ENCODE measurements around the gene LACTB. TPM values are rescaled to one million over a fixed set of nuclear protein-coding genes. Genes with fewer than 3 reads are reported as not detected.

LACTB gene
- total RNA-seq, 1 experiment from 2014 or later = 41.5 TPM

DNA sequence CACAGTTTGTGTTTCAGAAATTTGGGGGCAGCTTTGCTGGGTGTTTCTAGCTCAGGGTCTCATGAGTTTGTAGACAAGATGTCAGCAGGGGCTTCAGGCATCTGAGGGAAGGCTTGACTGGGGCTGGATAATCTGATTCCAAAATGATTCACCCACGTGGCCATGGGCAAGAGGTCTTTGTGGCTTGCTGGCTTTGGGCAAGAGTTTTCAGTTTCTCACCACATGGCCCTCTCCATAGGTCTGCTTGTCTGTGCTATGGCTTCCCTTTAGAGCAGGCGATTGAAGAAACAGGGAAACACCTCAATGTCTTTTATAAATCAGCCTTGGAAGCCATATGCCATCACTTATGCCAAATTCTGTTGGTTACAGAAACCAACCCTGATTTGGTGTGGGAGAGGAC is 23.8 kb downstream of the LACTB start:
- Histone ChIP-seq H3K9me3 (peaks cover 1% of the 10 kb centered on the region; the same call in 1 of the 2 replicates), H3K27me3 (no peaks in the 10 kb centered on the region), H3K4me3 (no peak overlapping the region), H3K36me3 (peaks cover 22% of the 10 kb centered on the region)
- DNase-seq = no peak

DNA sequence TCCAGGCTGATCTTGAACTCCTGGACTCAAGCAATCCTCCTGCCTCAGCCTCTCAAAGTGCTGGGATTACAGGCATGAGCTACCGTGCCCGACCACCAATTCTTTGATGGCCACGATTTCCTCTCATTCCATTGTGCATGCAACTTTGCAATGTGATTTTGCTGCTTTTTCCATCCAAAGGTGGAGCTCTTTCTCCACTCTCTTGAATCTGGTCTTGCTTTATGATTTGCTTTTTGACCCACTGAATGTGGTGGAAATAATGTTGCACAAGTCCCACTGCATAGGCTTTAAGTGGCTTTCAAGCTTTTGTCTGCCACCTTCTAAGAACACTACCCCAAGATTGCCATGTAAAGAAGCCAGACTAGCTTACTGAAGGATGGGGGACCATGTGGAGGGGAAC is 25.0 kb downstream of the LACTB start:
- H3K9me3 ChIP-seq = peaks cover 1% of the 10 kb centered on the region; the same call in 1 of the 2 replicates
- no peaks in the 10 kb centered on the region for H3K27me3 ChIP-seq
- DNase-seq = no peak
- no peak overlapping the region for H3K4me3 ChIP-seq
- peaks cover 20% of the 10 kb centered on the region for H3K36me3 ChIP-seq

DNA sequence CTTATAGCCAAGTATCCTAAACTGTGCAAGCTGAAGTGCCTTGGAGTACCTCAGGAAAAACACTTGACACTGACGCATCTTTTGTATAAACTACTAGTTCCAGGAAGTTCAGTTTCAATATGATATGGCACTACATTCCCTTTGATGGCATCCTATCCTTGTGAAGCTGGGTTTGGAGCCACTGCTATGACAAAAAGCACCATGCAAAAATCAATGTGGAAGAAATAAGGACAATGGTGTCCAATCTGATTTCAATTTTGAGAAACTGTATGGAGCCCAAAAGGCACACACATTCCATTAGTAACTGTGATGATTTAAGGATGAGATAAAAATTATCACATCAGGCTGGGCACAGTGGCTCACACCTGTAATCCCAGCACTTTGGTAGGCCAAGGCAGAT is 30.0 kb downstream of the LACTB start:
- Histone ChIP-seq H3K27me3 (no peaks in the 10 kb centered on the region), H3K36me3 (peaks cover 33% of the 10 kb centered on the region), H3K9me3 (no peaks in the 10 kb centered on the region), H3K4me3 (no peak overlapping the region)
- DNase-seq = no peak

DNA sequence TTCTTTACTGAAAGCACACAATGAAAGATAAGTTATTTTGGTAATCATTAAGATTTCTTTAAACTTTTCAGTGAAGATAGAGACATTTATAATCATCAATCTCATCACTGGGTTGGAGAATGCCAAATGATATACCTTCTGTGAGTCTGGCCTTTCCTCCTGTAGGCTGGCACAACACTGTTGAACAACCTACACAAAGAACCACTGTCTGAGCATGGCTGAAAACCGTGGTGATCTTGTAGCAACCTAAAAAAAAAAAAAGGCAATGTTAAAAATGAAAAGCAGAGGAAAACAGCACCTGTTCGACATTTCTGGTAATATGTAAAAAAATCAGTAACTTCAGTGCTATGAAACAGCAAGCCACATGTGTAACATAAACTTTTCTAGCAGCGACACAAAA is 33.8 kb downstream of the LACTB start:
- H3K4me3 ChIP-seq = peak overlapping the region; percentile 80
- H3K9me3 ChIP-seq = no peaks in the 10 kb centered on the region
- H3K36me3 ChIP-seq = peaks cover 21% of the 10 kb centered on the region
- no peaks in the 10 kb centered on the region for H3K27me3 ChIP-seq
- DNase-seq = no peak

DNA sequence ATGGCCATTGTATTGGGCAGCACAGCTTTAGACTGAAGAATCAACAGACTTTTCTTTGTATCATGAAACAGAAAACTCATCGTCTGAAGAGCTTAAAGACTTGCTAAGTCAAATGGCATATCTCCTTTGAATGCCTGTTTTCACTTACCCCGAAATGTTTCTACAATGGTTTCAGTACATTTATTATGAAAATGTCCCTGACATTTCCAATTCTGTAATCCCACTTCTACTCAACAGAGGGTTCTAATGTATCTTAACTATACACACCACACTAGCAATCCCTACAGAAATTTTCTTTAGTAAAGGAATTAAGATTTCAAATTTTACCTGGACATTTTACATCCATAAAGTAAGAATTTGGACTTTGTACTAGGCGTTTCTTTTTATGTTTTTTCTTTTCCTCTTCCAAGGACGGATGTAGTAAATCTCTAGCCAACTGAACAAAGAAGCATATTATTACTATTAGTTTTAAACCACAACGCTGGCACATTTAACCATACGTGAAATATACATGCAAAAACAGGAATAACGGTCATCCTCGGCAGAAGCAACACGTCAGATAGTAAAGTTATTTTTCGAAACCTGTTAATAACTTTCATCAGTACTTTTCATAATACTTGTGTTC is 34.5 kb downstream of the LACTB start:
- H3K36me3 ChIP-seq = peaks cover 21% of the 10 kb centered on the region
- no peaks in the 10 kb centered on the region for H3K27me3 ChIP-seq
- no peak for DNase-seq
- no peaks in the 10 kb centered on the region for H3K9me3 ChIP-seq
- peak overlapping the region; percentile 80 for H3K4me3 ChIP-seq

DNA sequence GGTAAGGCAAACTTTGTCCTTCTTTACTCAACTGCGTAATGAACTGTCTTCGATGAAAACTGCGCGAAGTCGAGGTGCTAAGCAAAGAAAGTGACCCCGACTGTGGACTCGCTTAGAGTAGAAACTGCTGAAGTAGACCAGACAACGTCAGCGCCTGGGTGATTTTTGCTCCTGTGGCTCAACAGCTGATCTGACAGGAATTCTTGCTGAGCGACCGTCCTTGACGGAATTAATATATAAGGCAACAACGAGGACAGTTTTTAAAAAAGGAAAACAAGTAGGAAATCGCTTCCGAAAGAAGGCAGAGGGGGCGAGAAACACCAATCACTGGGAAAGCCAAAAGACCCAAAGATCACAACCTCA is 35.1 kb downstream of the LACTB start:
- Histone ChIP-seq H3K9me3 (no peaks in the 10 kb centered on the region), H3K4me3 (peak overlapping the region; percentile 80), H3K36me3 (peaks cover 21% of the 10 kb centered on the region), H3K27me3 (no peaks in the 10 kb centered on the region)
- DNase-seq = peak; percentile 23

DNA sequence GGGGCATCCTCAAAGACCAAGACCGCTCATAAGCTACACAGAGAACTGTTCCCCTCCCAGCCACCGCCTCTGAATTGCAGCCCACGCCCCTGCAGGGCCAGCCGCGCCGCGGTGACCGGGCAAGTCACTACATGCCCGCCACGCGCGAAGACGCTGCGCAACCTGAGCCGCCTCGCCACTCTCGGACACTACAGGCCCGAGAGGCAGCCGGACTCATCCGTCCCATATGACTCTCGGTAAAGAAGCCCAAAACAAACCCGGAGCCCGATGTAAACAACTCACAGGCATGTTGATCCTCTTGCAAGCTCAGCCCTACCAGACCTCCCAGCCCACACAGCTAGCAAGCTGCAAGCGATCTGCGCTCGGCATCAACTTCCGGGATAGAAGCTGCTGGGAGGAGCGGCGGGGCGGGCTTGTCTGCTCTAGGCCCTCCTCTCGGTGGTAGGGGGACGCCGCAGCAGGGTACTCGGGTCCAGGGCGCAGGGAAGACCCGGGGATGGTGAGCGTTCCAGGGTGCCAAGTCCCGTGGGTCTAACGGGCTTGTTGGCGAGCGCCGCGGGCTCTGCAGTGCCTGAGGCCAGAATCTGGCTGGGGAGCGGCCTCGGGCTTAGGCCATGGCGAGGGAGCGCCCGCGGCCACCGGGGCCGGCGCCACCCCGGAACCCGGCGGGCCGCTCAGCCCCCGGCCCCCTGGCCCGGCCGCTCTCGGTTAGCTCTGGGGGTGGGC is 35.6 kb downstream of the LACTB start, which contains the start of gene RPS27L:
Gene RPS27L, minus strand, starts transcription at position 360 of the 726 bp plus-strand sequence. Its CDS starts 72 bp downstream, at position 288.
- no peaks in the 10 kb centered on the region for H3K27me3 ChIP-seq
- H3K4me3 ChIP-seq = peak within 1 kb of the TSS; percentile 80
- peaks cover 21% of the 10 kb centered on the region for H3K36me3 ChIP-seq
- no peaks in the 10 kb centered on the region for H3K9me3 ChIP-seq
- DNase-seq = peak; percentile 95

DNA sequence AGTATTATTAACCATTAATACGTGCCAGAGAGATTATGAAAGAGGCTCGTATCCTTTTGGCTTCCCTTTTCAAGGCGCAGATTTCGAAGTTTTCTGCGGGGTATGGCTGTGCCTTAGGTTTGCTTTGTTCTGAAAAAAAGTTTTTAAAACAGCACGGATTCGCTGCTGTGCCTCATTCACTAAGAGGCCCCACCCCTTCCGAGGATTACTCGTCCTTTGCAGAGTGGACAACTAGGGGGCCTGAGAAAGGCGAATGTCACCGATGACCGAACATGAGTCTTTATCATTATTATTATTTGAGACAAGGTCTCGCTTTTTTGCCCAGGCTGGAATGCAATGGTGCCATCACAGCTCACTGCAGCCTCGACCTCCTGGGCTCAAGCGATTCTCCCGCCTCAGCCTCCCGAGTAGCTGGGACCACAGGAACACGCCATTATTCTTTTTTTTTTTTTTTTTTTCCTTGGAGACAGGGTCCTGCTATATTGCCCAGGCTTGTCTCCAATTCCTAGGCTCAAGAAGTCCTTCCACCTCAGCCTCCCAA is 36.3 kb downstream of the LACTB start:
- H3K36me3 ChIP-seq = peaks cover 16% of the 10 kb centered on the region
- peak overlapping the region; percentile 80 for H3K4me3 ChIP-seq
- DNase-seq = peak; percentile 72
- H3K9me3 ChIP-seq = no peaks in the 10 kb centered on the region
- no peaks in the 10 kb centered on the region for H3K27me3 ChIP-seq

DNA sequence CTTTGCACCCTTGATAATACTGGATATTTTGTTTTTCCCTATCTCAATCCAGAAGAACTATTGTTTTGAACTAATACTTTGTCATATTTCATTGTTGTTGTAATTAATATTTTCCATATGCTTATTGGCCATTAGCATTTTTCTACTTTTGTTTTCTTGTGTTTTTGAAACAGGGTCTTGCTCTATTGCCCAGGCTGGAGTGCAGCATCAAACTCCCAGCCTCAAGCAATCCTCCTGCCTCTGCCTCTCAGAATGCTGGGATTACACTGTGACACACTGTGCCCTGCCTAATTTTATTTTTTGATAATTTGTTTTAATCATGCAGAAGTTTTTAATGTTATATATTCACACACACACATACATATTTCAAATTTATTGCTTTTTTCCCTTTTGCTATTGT is 39.0 kb downstream of the LACTB start:
- Histone ChIP-seq H3K9me3 (no peaks in the 10 kb centered on the region), H3K27me3 (no peaks in the 10 kb centered on the region), H3K4me3 (no peak overlapping the region), H3K36me3 (no peaks in the 10 kb centered on the region; the same call in 1 of the 2 replicates)
- DNase-seq = no peak

DNA sequence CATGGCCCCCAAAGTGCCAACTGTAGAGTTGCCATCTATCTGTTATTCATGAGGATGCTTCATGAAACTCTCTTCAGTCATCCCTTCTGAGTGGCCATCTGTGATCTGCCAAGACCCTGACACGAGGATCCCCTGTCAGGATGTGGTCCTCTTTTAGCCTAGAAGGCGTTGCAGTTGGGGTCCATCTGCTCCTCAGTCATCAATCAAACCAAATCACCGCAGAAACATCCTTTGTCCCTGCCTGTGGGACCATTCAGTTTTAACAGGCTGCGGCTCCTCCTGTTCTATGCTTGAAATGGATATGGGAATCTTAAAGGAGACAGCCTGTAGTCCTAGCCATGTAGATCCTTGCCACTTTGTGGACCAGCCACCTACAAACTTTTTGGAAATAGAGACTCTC is 41.6 kb downstream of the LACTB start:
- peaks cover 5% of the 10 kb centered on the region; the same call in 1 of the 2 replicates for H3K9me3 ChIP-seq
- no peaks in the 10 kb centered on the region for H3K36me3 ChIP-seq
- no peaks in the 10 kb centered on the region for H3K27me3 ChIP-seq
- H3K4me3 ChIP-seq = no peak overlapping the region
- DNase-seq = no peak

DNA sequence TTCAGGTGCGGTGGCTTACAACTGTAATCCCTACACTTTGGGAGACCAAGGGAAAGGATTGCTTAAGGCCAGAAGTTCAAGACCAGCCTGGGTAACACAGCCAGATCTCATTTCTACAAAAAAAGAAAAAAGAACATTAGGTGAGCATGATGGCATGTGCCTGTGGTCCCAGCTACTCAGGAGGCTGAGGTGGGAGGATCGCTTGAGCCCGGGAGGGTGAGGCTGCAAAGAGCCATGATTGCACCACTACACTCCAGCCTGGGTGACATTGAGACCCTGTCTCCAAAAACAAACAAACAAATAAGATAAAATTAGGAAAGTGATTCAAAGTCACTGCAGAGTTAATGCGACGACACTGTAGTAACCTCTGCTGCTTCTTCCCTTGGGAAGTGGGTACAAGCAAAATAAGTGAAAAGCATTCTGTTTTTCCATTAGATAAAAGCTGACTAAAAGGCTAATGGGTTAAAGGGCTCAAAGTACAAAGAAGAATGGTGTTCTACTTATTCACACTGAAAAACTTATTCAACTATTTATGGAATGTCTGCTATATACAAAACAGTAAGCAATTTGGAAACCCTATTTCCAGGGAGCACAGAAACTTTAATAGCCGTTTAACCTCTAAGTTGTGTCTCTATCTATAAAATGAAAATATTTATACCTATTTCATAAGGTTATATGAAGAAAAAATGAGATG is 43.7 kb downstream of the LACTB start:
- H3K9me3 ChIP-seq = peaks cover 5% of the 10 kb centered on the region; the same call in 1 of the 2 replicates

DNA sequence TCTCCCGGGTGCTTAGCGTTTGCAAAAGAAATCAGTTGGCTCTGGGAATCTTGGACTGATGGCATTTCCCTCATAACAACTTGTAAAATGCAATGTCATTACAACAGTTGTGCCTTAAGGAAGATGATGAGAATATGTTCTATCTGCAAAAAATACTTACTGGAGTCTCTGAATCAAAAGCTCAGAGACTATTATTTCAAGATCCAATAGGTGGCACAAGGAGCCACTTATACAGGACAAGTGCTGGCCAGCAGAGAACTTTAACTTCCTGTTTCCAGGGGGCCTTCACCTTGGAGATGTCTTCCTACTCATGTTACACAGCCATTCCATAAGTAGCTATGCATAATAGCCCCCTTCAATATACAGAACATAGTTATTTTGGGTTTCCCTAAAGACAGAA is 44.6 kb downstream of the LACTB start:
- Histone ChIP-seq H3K27me3 (no peaks in the 10 kb centered on the region), H3K36me3 (no peaks in the 10 kb centered on the region), H3K9me3 (peaks cover 5% of the 10 kb centered on the region; the same call in 1 of the 2 replicates), H3K4me3 (no peak overlapping the region)
- DNase-seq = no peak

More for the DNA sequence above, 43.7 kb downstream of the LACTB start:
- no peaks in the 10 kb centered on the region for H3K36me3 ChIP-seq
- no peak for DNase-seq
- H3K27me3 ChIP-seq = no peaks in the 10 kb centered on the region
- H3K4me3 ChIP-seq = no peak overlapping the region

DNA sequence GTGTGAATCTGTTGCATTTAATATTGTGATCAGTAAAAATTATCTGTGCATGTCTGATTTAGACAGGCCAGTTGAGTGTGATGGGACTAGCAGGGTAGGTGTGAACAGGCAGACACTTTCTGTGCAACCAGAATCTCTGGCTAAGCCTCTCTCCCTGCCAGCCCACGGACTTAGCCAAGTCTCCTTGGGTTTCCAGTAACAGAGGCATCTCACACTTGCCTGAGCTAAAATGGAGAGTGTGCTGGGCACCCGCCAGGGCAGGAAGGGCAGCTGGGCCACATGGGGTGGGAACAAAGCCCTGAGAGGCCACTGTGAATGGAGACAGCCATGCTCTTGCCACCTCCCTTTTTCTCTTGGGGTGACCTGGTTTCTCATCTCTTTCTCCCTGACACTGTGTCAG is 48.1 kb downstream of the LACTB start:
- DNase-seq = no peak
- peaks cover 5% of the 10 kb centered on the region; the same call in 1 of the 2 replicates for H3K9me3 ChIP-seq
- no peaks in the 10 kb centered on the region for H3K36me3 ChIP-seq
- H3K4me3 ChIP-seq = no peak overlapping the region
- H3K27me3 ChIP-seq = no peaks in the 10 kb centered on the region

DNA sequence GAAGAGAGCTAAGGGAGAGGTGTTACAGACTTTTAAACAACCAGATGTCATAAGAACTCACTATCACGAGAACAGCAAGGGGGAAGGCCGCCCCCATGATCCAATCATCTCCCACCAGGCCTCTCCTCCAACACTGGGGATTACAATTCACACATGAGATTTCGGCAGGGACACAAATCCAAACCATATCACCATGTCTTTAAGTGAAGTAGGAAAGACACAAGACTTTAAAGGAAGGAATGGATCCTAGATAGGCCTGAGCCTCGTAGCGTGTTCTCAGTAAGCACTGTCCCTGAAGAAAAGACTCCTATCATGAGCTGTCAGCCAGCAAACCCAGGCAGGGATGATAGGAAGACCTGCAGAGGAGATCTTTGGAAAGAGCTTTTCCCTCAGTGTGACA is 50.7 kb downstream of the LACTB start:
- no peaks in the 10 kb centered on the region for H3K36me3 ChIP-seq
- no peak overlapping the region for H3K4me3 ChIP-seq
- no peaks in the 10 kb centered on the region for H3K9me3 ChIP-seq
- DNase-seq = no peak
- H3K27me3 ChIP-seq = no peaks in the 10 kb centered on the region

DNA sequence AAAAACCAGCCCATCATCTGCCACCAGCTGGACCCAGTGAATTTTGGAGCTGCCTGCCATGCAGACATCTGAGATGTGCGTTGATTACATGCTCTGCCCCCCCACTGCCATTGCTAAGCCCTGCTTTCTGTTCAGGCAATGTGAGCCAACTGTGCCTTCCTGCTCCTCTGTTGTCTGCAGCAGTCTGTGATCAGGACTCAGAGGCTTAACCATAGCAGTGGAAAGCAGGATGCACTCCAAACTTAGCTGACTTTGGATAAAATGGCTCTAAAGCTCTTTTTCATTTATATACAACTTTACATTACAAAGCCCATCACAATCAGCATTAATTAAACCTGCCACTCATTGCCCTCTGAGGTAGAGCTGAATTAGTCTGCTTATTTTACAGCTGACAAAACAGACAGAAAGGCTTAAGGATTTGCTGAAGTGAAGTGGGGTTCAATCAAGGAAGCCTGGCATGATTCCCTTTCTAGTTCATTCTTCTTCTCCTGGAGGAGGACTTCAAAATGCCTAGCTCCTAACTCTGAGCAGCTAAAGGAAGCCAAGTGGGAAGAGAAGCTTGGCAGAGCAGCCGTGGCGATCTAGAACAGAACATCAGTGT is 51.3 kb downstream of the LACTB start:
- Histone ChIP-seq H3K27me3 (no peaks in the 10 kb centered on the region), H3K36me3 (no peaks in the 10 kb centered on the region), H3K9me3 (no peaks in the 10 kb centered on the region), H3K4me3 (no peak overlapping the region)
- DNase-seq = no peak

DNA sequence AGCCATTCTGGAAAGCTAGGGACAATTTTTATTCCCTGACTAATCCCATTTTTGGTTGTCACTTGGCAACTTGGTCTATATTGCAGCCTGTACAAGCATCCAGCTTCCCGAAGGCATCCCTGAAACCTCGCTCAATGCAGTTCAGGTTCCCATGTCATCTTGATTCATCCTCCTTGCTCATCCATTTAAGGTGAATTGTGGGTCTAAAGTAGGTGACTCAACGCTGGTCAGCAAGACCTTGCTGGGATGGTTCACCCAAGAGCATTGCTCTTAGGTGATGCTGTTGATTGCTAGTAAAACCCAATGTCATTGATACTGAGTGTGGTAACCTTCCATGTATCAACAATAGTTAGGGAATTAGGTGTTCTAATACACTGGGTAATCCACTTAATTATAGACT is 54.6 kb downstream of the LACTB start:
- no peaks in the 10 kb centered on the region for H3K36me3 ChIP-seq
- no peak for DNase-seq
- no peaks in the 10 kb centered on the region for H3K9me3 ChIP-seq
- no peak overlapping the region for H3K4me3 ChIP-seq
- H3K27me3 ChIP-seq = no peaks in the 10 kb centered on the region

DNA sequence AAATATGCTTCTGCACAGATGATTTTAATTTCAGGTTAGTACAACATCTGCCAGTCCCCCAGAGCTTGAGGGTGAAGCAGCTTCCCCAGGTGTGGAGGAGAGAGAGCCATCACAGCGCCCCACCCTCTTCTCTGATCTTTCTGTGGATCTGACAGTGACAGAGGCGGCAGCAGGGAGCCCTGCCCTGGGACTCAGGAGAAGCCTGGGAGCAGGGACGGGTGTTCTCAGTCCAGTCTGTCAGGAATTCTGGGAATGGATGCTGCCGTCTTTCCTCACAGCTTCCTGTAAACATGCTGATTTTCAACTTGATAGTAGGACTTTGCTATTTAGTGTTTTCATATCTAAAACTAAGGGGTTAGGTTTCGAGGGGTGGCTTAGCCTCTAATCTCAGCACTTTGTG is 56.4 kb downstream of the LACTB start:
- no peaks in the 10 kb centered on the region for H3K27me3 ChIP-seq
- H3K9me3 ChIP-seq = no peaks in the 10 kb centered on the region
- H3K36me3 ChIP-seq = no peaks in the 10 kb centered on the region
- H3K4me3 ChIP-seq = no peak overlapping the region
- no peak for DNase-seq
